WTC11 (cell line): ENCODE measurements around the gene NFATC3. TPM values are rescaled to one million over a fixed set of nuclear protein-coding genes. Genes with fewer than 3 reads are reported as not detected.

Experiments
- ATAC-seq: fragments of 200-7000 bp; cut with Tn5 transposase; 2 replicates; pipeline ENCODE4 v1.10.0; 2021; ENCODE audit warnings: mild to moderate bottlenecking, moderate library complexity
- CTCF ChIA-PET: fragments of 300-600 bp; sonication (Branson Sonifier 250); formaldehyde crosslinking; loops from one replicate; lab custom pipeline; 2021; ENCODE audit warnings: antibody characterized with exemption; lab: Charles Lee
- POLR2A ChIA-PET: fragments of 350-600 bp; sonication (Branson Sonifier 250); formaldehyde crosslinking; loops from one replicate; lab custom pipeline; 2021; ENCODE audit warnings: antibody characterized with exemption; lab: Charles Lee
- DNase-seq: peaks from one replicate; pipeline ENCODE4 v3.0.0; 2021; ENCODE audit warnings: low spot score
- H3K27ac Mint-ChIP-seq: 2 replicates; pipeline ENCODE4 v1.8.0; 2021; ENCODE audit warnings: mixed read lengths
- H3K27me3 Mint-ChIP-seq: 2 replicates; pipeline ENCODE4 v1.8.0; 2021; ENCODE audit warnings: low read depth, mild to moderate bottlenecking, moderate library complexity, mixed read lengths
- H3K36me3 Mint-ChIP-seq: 2 replicates; pipeline ENCODE4 v1.8.0; 2021; ENCODE audit warnings: mixed read lengths
- H3K4me1 Mint-ChIP-seq: 2 replicates; pipeline ENCODE4 v1.8.0; 2022; ENCODE audit warnings: mixed read lengths
- H3K4me3 Mint-ChIP-seq: 2 replicates; pipeline ENCODE4 v1.8.0; 2021; ENCODE audit warnings: mild to moderate bottlenecking, moderate library complexity, mixed read lengths
- H3K9me3 Mint-ChIP-seq: 2 replicates; pipeline ENCODE4 v1.8.0; 2021; ENCODE audit warnings: mixed read lengths
- ARID4B ChIP-seq: sonication (generic); formaldehyde crosslinking; IDR thresholded peaks from 2 replicates; pipeline ENCODE4 v1.8.0; 2023; ENCODE audit warnings: missing genetic modification reagents, mild to moderate bottlenecking, borderline replicate concordance
- ATF1 ChIP-seq: sonication (generic); formaldehyde crosslinking; IDR thresholded peaks from 2 replicates; pipeline ENCODE4 v1.8.1; 2023; ENCODE audit warnings: mild to moderate bottlenecking, moderate library complexity, missing genetic modification reagents
- ATF2 ChIP-seq: sonication (generic); formaldehyde crosslinking; IDR thresholded peaks from 2 replicates; pipeline ENCODE4 v1.8.1; 2022; ENCODE audit warnings: low read depth, missing genetic modification reagents, borderline replicate concordance
- FOXK1 ChIP-seq: sonication (generic); formaldehyde crosslinking; IDR thresholded peaks from 2 replicates; pipeline ENCODE4 v1.8.0; 2022; ENCODE audit warnings: mild to moderate bottlenecking, moderate library complexity, missing genetic modification reagents
- JUN ChIP-seq: sonication (generic); formaldehyde crosslinking; IDR thresholded peaks from 2 replicates; pipeline ENCODE4 v1.8.0; 2023; ENCODE audit warnings: mild to moderate bottlenecking, missing genetic modification reagents
- NFATC4 ChIP-seq: fragments of 250-450 bp; sonication (Bioruptor Pico); IDR thresholded peaks from 2 replicates; pipeline ENCODE4 v1.9.0; 2021; ENCODE audit warnings: mild to moderate bottlenecking
- NFE2L1 ChIP-seq: sonication (generic); formaldehyde crosslinking; IDR thresholded peaks from 2 replicates; pipeline ENCODE4 v1.8.1; 2023; ENCODE audit warnings: missing genetic modification reagents
- SMAD3 ChIP-seq: sonication (generic); formaldehyde crosslinking; IDR thresholded peaks from 2 replicates; pipeline ENCODE4 v1.8.0; 2022; ENCODE audit warnings: missing genetic modification reagents, mild to moderate bottlenecking, borderline replicate concordance
- STAT6 ChIP-seq: sonication (generic); formaldehyde crosslinking; conservative IDR thresholded peaks from 2 replicates; pipeline ENCODE4 v1.8.1; 2023; ENCODE audit warnings: mild to moderate bottlenecking, low read depth, missing genetic modification reagents, moderate library complexity
- TP53 ChIP-seq: sonication (generic); formaldehyde crosslinking; IDR thresholded peaks from 2 replicates; pipeline ENCODE4 v1.8.1; 2023; ENCODE audit warnings: mild to moderate bottlenecking, missing genetic modification reagents
- ZNF138 ChIP-seq: sonication (generic); formaldehyde crosslinking; conservative IDR thresholded peaks from 2 replicates; pipeline ENCODE4 v1.8.1; 2022; ENCODE audit warnings: mild to moderate bottlenecking, moderate library complexity, missing genetic modification reagents
- ZNF512 ChIP-seq: sonication (generic); formaldehyde crosslinking; IDR thresholded peaks from 2 replicates; pipeline ENCODE4 v1.8.1; 2022; ENCODE audit warnings: missing genetic modification reagents, borderline replicate concordance
- ZNF671 ChIP-seq: fragments of 250-450 bp; sonication (Bioruptor Pico); IDR thresholded peaks from 2 replicates; pipeline ENCODE4 v1.8.0; 2021; ENCODE audit warnings: mild to moderate bottlenecking
- total RNA-seq: library from RNA; stranded (reverse); gene quantifications from 3 replicates; pipeline ENCODE4 v1.2.3, GENCODE V29; 2021

Gene NFATC3
- total RNA-seq, 1 experiment from 2014 or later: 34.6 TPM

- peaks cover 12% of the 10 kb centered on the region for H3K36me3 Mint-ChIP-seq
- no peak for DNase-seq
- ChIA-PET CTCF (interaction anchor here (1.9 kb wide), 1 partner anchor 22 kb away, joined by 9 read pairs; no protein-coding TSS in a partner anchor), POLR2A (no interaction called here)
- H3K4me1 Mint-ChIP-seq: no peaks in the 10 kb centered on the region
- TF ChIP-seq STAT6 (CRISPR knock-in tag) (no peak), SMAD3 (CRISPR knock-in tag) (no peak), ZNF512 (no peak), ZNF671 (no peak), NFE2L1 (CRISPR knock-in tag) (no peak), FOXK1 (no peak), ATF2 (CRISPR knock-in tag) (no peak), ARID4B (CRISPR knock-in tag) (no peak), ZNF138 (CRISPR knock-in tag) (no peak), TP53 (CRISPR knock-in tag) (no peak), NFATC4 (no peak), JUN (CRISPR knock-in tag) (no peak)
- no peaks in the 10 kb centered on the region; the same call in 1 of the 2 replicates for H3K27me3 Mint-ChIP-seq
- no peak for ATAC-seq
- H3K4me3 Mint-ChIP-seq: no peak overlapping the region
- H3K27ac Mint-ChIP-seq: no peak overlapping the region
- peaks cover 12% of the 10 kb centered on the region for H3K9me3 Mint-ChIP-seq
Observed at GRCh38 chr16:68115851-68116250, 30.7 kb downstream of the NFATC3 start.

GRCh38 chr16:68116256-68116867, 31.2 kb downstream of the NFATC3 start:
- CTCF ChIA-PET: interaction anchor here (1.5 kb wide), 1 partner anchor 22 kb away, joined by 5 read pairs; no protein-coding TSS in a partner anchor
- Mint-ChIP-seq H3K4me1 (no peaks in the 10 kb centered on the region), H3K36me3 (peaks cover 7% of the 10 kb centered on the region), H3K27ac (no peak overlapping the region), H3K9me3 (peaks cover 7% of the 10 kb centered on the region)
- no peak for TF ChIP-seq ATF1 (CRISPR knock-in tag)
- TF ChIP-seq, all 79 proteins: peak for 0
- Mint-ChIP-seq H3K4me3 (no peak overlapping the region), H3K27me3 (no peaks in the 10 kb centered on the region; the same call in 1 of the 2 replicates)
- ATAC-seq (no peak), DNase-seq (no peak)
- POLR2A ChIA-PET: no interaction called here
